HepG2 (cell line): ENCODE measurements around the gene SLC6A4. TPM values are rescaled to one million over a fixed set of nuclear protein-coding genes. Genes with fewer than 3 reads are reported as not detected.

ENCODE experiments used
- ATAC-seq: fragments of 200-7000 bp; cut with Tn5 transposase; 3 replicates; pipeline ENCODE4 v1.9.1; 2020; ENCODE audit warnings: mild to moderate bottlenecking, moderate library complexity
- BruUV-seq: library from RNA; stranded (reverse); fragments of 400-500 nt; replicated peaks from 2 replicates; lab custom pipeline; 2021; lab: Mats Ljungman, UMichigan
- CTCF ChIA-PET: fragments of 300-600 bp; formaldehyde crosslinking; extraction: SDS; loops from one replicate; lab custom pipeline; 2021; ENCODE audit warnings: low total read pairs, inconsistent platforms, low intra/inter-chr PET ratio; lab: Yijun Ruan, JAX
- POLR2A ChIA-PET: fragments of 350-600 bp; sonication (Branson Sonifier 250); formaldehyde crosslinking; loops from one replicate; lab custom pipeline; 2020; ENCODE audit warnings: antibody characterized with exemption, inconsistent platforms; lab: Yijun Ruan, JAX
- DNase-seq: peaks from one replicate; pipeline ENCODE4 v3.0.0-alpha.2; 2015; ENCODE audit warnings: low spot score
- FAIRE-seq: peaks from 3 replicates; lab custom pipeline; 2011; peaks lifted over from hg19 to GRCh38; lab: Jason Lieb, UNC
- H2AFZ ChIP-seq: one replicate; pipeline ENCODE4 v1.6.1; 2011; ENCODE audit warnings: low read length, inconsistent platforms
- H3K27ac ChIP-seq: fragments of 300-600 bp; 3 replicates; pipeline ENCODE4 v1.8.0; 2011; ENCODE audit warnings: mixed run types, mild to moderate bottlenecking, mixed read lengths, low read length, inconsistent platforms; ENCODE audit not compliant: insufficient read depth; ENCODE audit errors: extremely low read length
- H3K27me3 ChIP-seq, 2 experiments: fragments of 200-600 bp in 1 of 2; 2 replicates in 1 of 2; 3 replicates in 1 of 2; pipeline versions ENCODE4 v1.6.0 to v1.8.0; 2011; ENCODE audit warnings: low read length in 2 of 2, mild to moderate bottlenecking in 2 of 2, moderate library complexity in 2 of 2, inconsistent platforms in 1 of 2; ENCODE audit not compliant: insufficient read depth in 2 of 2, control insufficient read depth in 1 of 2
- H3K36me3 ChIP-seq, 2 experiments: fragments of 200-600 bp in 1 of 2; replicated peaks in 1 of 2; 2 replicates in 1 of 2; 3 replicates in 1 of 2; pipeline versions ENCODE4 v1.5.1 to v1.8.0; 2011; ENCODE audit warnings: low read length in 2 of 2, inconsistent platforms in 1 of 2; ENCODE audit not compliant: insufficient read depth in 2 of 2, control insufficient read depth in 1 of 2
- H3K4me1 ChIP-seq: 2 replicates; pipeline ENCODE4 v1.5.1; 2012; ENCODE audit warnings: low read length, inconsistent platforms; ENCODE audit not compliant: insufficient read depth
- H3K4me2 ChIP-seq: 2 replicates; pipeline ENCODE4 v1.6.0; 2011; ENCODE audit warnings: low read depth, low read length, inconsistent platforms
- H3K4me3 ChIP-seq, 3 experiments: fragments of 200-600 bp in 1 of 3; sonication (generic), shearing (Covaris generic) in 1 of 3; replicated peaks in 1 of 3; 2 replicates each; pipeline ENCODE4 v1.5.1; 2011 to 2016; ENCODE audit warnings: low read length in 3 of 3, inconsistent platforms in 2 of 3, low read depth in 2 of 3, mild to moderate bottlenecking in 2 of 3, control low read depth in 1 of 3, mixed read lengths in 1 of 3; ENCODE audit not compliant: insufficient read depth in 1 of 3
- H3K79me2 ChIP-seq: one replicate; pipeline ENCODE4 v1.6.1; 2011; ENCODE audit warnings: low read length, inconsistent platforms; ENCODE audit not compliant: insufficient read depth
- H3K9ac ChIP-seq: 2 replicates; pipeline ENCODE4 v1.6.0; 2011; ENCODE audit warnings: mild to moderate bottlenecking, low read depth, low read length, inconsistent platforms; ENCODE audit not compliant: insufficient read depth
- H3K9me3 ChIP-seq: 2 replicates; pipeline ENCODE4 v1.5.1; 2012; ENCODE audit warnings: mild to moderate bottlenecking, low read length
- H4K20me1 ChIP-seq: 2 replicates; pipeline ENCODE4 v1.6.0; 2011; ENCODE audit warnings: inconsistent platforms, mild to moderate bottlenecking, low read length, moderate library complexity; ENCODE audit not compliant: insufficient read depth
- CEBPB ChIP-seq: IDR thresholded peaks from 2 replicates; pipeline ENCODE4 v1.6.1; 2011; ENCODE audit warnings: low read depth, low read length, improper control_type of control experiment, borderline replicate concordance
- HOXD1 ChIP-seq: sonication (generic); formaldehyde crosslinking; IDR thresholded peaks from 2 replicates; pipeline ENCODE4 v1.5.0; 2020; ENCODE audit warnings: missing genetic modification reagents
- MLLT10 ChIP-seq: sonication (generic); formaldehyde crosslinking; IDR thresholded peaks from 2 replicates; pipeline ENCODE4 v1.4.0; 2020; ENCODE audit warnings: missing genetic modification reagents
- PTBP1 ChIP-seq: fragments of 200-400 bp; formaldehyde crosslinking; IDR thresholded peaks from 2 replicates; pipeline ENCODE4 v1.6.1; 2018; ENCODE audit warnings: low read length, low read depth; ENCODE audit not compliant: poor library complexity, severe bottlenecking
- ZBTB21 ChIP-seq: sonication (generic); formaldehyde crosslinking; IDR thresholded peaks from 2 replicates; pipeline ENCODE4 v1.4.0; 2020; ENCODE audit warnings: missing genetic modification reagents
- ZFP36 ChIP-seq: fragments of 150-350 bp; IDR thresholded peaks from 2 replicates; pipeline ENCODE4 v1.6.1; 2018; ENCODE audit warnings: borderline replicate concordance, low read length, low read depth; ENCODE audit not compliant: partially characterized antibody
- ZNF331 ChIP-seq: sonication (generic); formaldehyde crosslinking; IDR thresholded peaks from 2 replicates; pipeline ENCODE4 v1.4.0; 2020; ENCODE audit warnings: missing genetic modification reagents
- ZNF7 ChIP-seq: IDR thresholded peaks from 2 replicates; pipeline ENCODE4 v1.6.1; 2016; ENCODE audit warnings: missing biosample characterization, missing genetic modification reagents
- WGBS: methylation state at CpG from one replicate; pipeline ENCODE4 v1.1.6; 2017; ENCODE audit warnings: low lambda C conversion rate; 5-methylcytosine and 5-hydroxymethylcytosine counted together
- in situ Hi-C: cut with HindIII; loops from 2 replicates; pipeline ENCODE4 v1.10.0; 2017; ENCODE audit warnings: low pct_unique_long_range_greater_than_20kb; ENCODE audit not compliant: extremely low pct_ligation_motif_present
- intact Hi-C: fragments of 100-400 bp; cut with micrococcal nuclease; formaldehyde crosslinking; loops from one replicate; pipeline ENCODE4 v1.10.0; 2022; ENCODE audit not compliant: unreplicated experiment
- polyA plus RNA-seq, 8 experiments: library from polyadenylated mRNA; depleted of rRNA in 3 of 8; stranded (reverse) in 7 of 8; unstranded in 1 of 8; fragments of >200 nt; fragmentation: Illumina TruSeq in 4 of 8; extraction: Trizol in 4 of 8; gene quantifications; 2 replicates each; pipeline versions ENCODE4 v1.2.1 to v1.2.3, GENCODE V29; 2011 to 2016; ENCODE audit warnings: low read depth in 4 of 8, missing spikeins in 1 of 8, mixed read lengths in 1 of 8; ENCODE audit not compliant: insufficient read depth in 1 of 8
- total RNA-seq, 5 experiments: library from RNA; depleted of rRNA; stranded (reverse); fragments of >200 nt; fragmentation: Illumina TruSeq; extraction: Trizol; gene quantifications; 2 replicates each; pipeline ENCODE4 v1.2.3, GENCODE V29; 2016; ENCODE audit warnings: low read depth in 1 of 5
- TF ChIP-seq, protein P1 (sequence below): sonication (generic); formaldehyde crosslinking; IDR thresholded peaks from 2 replicates; pipeline ENCODE4 v1.4.0; 2020; ENCODE audit warnings: mild to moderate bottlenecking, missing genetic modification reagents
- TF ChIP-seq, protein P2 (sequence below): IDR thresholded peaks from 2 replicates; pipeline ENCODE4 v1.6.1; 2012; ENCODE audit warnings: inconsistent platforms
- TF ChIP-seq, protein P3 (sequence below): sonication (generic); formaldehyde crosslinking; conservative IDR thresholded peaks from 2 replicates; pipeline ENCODE4 v1.8.1; 2023; ENCODE audit warnings: missing genetic modification reagents
- TF ChIP-seq, protein P4 (sequence below): sonication (generic); formaldehyde crosslinking; IDR thresholded peaks from 2 replicates; pipeline ENCODE4 v1.4.0; 2020; ENCODE audit warnings: missing genetic modification reagents

Gene SLC6A4
- total and polyA plus RNA-seq, 2 of the 13 experiments (the other 11 are each of a cell fraction or from before 2014, with no cell fraction given): 7.6 to 20.3 TPM

DNA sequence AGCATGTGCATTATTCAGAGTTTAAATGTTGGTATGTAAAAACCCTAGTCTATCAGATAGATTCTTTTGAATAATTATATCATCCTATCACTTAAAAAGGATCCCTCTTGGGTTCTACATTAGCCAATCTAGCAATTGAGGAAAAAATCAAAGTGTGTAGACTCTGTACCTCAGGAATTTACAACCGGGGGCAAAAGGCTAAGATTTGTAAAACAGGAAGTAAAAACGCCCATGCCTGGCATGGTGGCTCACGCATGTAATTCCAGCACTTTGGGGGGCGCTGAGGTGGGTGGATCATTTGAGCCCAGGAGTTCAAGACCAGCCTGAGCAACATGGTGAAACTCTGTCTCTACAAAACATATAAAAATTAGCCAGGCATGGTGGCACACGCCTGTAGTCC, 58.6 kb downstream of the SLC6A4 start (continued):
- TF ChIP-seq MLLT10 (CRISPR knock-in tag): no peak

DNA sequence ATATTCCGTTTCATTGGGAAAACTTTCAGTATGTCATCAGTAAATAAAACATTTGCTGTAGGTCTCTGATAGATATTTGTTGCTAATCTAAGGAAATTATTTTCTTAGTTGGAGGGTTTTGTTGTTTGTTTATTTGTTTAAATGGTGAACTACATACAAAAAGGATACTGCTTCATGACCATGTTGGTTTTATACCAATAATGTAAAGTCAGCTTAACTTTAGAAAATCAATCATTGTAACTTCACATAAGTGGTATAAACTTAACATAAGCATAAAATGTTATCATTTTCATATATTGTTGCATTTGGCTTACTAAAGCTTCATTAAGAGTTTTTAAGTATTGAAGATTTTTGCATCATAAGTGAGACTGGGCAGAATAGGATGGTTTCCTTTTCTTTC, 60.9 kb downstream of the SLC6A4 start:
- Histone ChIP-seq H3K4me2 (no peak overlapping the region), H3K9me3 (no peaks in the 10 kb centered on the region), H3K79me2 (no peaks in the 10 kb centered on the region), H3K27me3 (no peaks in the 10 kb centered on the region), H3K27ac (no peak overlapping the region), H3K9ac (no peak overlapping the region), H3K4me3 (no peak overlapping the region), H3K36me3 (peaks cover 3 to 36% of the 10 kb centered on the region in 2 experiments; a peak in 4 of 5 replicates), H3K4me1 (no peaks in the 10 kb centered on the region), H2AFZ (no peak overlapping the region), H4K20me1 (no peaks in the 10 kb centered on the region)
- BruUV-seq: no TSS peak
- DNase-seq (no peak), FAIRE-seq (no peak), ATAC-seq (no peak)
- intact Hi-C loops (loop anchor here (10.0 kb wide), 1 partner anchor 50 kb away; no protein-coding TSS in a partner anchor), in situ Hi-C loops (no loop called here)
- 95% methylated on average over 1 of the region's 1 CpG for WGBS
- POLR2A ChIA-PET: interaction anchor here (0.8 kb wide), 1 partner anchor 50 kb away, joined by 3 read pairs; no protein-coding TSS in a partner anchor
- CTCF ChIA-PET: no interaction called here
- TF ChIP-seq, protein P1, sequence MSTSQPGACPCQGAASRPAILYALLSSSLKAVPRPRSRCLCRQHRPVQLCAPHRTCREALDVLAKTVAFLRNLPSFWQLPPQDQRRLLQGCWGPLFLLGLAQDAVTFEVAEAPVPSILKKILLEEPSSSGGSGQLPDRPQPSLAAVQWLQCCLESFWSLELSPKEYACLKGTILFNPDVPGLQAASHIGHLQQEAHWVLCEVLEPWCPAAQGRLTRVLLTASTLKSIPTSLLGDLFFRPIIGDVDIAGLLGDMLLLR (CRISPR knock-in tag): no peak
- no peak for TF ChIP-seq ZFP36
- TF ChIP-seq, protein P2, sequence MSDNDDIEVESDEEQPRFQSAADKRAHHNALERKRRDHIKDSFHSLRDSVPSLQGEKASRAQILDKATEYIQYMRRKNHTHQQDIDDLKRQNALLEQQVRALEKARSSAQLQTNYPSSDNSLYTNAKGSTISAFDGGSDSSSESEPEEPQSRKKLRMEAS: no peak
- TF ChIP-seq ZBTB21: no peak
- no peak for TF ChIP-seq PTBP1
- no peak for TF ChIP-seq ZNF7
- no peak for TF ChIP-seq HOXD1 (CRISPR knock-in tag)
- TF ChIP-seq, protein P3, sequence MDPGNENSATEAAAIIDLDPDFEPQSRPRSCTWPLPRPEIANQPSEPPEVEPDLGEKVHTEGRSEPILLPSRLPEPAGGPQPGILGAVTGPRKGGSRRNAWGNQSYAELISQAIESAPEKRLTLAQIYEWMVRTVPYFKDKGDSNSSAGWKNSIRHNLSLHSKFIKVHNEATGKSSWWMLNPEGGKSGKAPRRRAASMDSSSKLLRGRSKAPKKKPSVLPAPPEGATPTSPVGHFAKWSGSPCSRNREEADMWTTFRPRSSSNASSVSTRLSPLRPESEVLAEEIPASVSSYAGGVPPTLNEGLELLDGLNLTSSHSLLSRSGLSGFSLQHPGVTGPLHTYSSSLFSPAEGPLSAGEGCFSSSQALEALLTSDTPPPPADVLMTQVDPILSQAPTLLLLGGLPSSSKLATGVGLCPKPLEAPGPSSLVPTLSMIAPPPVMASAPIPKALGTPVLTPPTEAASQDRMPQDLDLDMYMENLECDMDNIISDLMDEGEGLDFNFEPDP (CRISPR knock-in tag): no peak
- TF ChIP-seq CEBPB: no peak
- TF ChIP-seq, protein P4, sequence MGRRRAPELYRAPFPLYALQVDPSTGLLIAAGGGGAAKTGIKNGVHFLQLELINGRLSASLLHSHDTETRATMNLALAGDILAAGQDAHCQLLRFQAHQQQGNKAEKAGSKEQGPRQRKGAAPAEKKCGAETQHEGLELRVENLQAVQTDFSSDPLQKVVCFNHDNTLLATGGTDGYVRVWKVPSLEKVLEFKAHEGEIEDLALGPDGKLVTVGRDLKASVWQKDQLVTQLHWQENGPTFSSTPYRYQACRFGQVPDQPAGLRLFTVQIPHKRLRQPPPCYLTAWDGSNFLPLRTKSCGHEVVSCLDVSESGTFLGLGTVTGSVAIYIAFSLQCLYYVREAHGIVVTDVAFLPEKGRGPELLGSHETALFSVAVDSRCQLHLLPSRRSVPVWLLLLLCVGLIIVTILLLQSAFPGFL (CRISPR knock-in tag): no peak
- TF ChIP-seq ZNF331 (CRISPR knock-in tag): no peak
